ENCODE data around the gene CTBP1. TPM values are rescaled to one million over a fixed set of nuclear protein-coding genes. Genes with fewer than 3 reads are reported as not detected.

CTBP1 gene
- total and polyA plus RNA-seq, 9 of the 15 experiments (the other 6 are each of a cell fraction or from before 2014, with no cell fraction given) = 14.5 to 162 (median 68.2) TPM

DNA sequence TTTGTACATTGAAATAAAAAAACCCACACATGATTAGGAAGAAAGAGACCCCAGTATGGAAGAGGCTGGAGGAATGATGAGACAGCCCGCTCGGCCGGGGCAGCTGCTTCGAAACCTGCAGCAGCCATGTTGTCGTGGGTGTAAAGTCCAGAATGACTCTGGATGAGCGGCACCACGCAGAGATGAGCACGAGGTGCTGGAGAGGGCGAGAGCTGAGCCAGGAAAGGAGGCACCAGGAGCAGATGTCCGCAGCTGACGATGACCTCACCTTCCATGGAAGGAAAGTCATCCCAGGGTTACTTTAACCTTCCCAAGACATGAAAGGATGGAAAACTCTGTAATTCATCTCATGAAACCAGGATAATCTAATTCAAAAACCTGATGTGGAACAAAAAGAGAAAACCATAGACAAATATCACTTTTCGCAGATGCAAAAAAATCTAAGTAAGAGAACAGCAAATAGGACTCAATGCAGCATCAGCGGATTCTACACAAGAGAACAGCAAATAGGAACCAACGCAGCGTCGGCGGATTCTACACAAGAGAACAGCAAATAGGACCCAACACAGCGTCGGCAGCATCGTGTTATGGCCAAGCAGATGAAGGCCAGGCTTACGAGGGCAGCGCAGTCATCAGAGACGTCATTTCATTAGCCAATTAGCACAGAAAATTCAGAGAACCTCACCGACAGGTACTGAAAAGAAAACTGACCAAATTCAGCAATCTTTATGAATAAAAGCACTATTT, 50.7 kb downstream of the CTBP1 start:
- FAIRE-seq = peak; percentile 23
- 53% methylated on average over 24 of the region's 24 CpGs for WGBS (ENCODE audit: insufficient coverage, low coverage, missing lambda C conversion rate)
- no peaks in the 10 kb centered on the region; the same call in 2 of the 3 replicates for H3K79me2 ChIP-seq (ENCODE audit: control insufficient read depth, insufficient read depth, low read length)
- no peak overlapping the region for H3K4me2 ChIP-seq (ENCODE audit: insufficient read depth, low read length)
- peaks cover 2 to 11% of the 10 kb centered on the region in 2 experiments; a peak in 2 of 5 replicates for H3K27me3 ChIP-seq (ENCODE audit: control insufficient read depth in 2 of 2, insufficient read depth in 2 of 2, low read length in 2 of 2)
- H2AFZ ChIP-seq (ENCODE audit: low read depth, low read length) = no peak overlapping the region
- DNase-seq (ENCODE audit: extremely low read depth in 1 of 4, low spot score in 3 of 4) = no peak
- no peaks in the 10 kb centered on the region for H4K20me1 ChIP-seq (replicated peaks; ENCODE audit: control insufficient read depth, insufficient read depth, low read length)
- ChIA-PET POLR2A (interaction anchor here (1.2 kb wide), 1 partner anchor 157 kb away, joined by 4 read pairs; no protein-coding TSS in a partner anchor), CTCF (ENCODE audit: low intra/inter-chr PET ratio) (no interaction called here)
- no peak overlapping the region for H3K9ac ChIP-seq (ENCODE audit: insufficient read depth in 1 of 2, low read depth in 2 of 2, low read length in 2 of 2)
- H3K9me3 ChIP-seq (replicated peaks; ENCODE audit: control insufficient read depth, insufficient read depth, low read depth, low read length) = no peaks in the 10 kb centered on the region
- intact Hi-C loops (cut with micrococcal nuclease) (no loop called here), in situ Hi-C loops (cut with MboI) (no loop called here)
- BruUV-seq (replicated peaks) = no TSS peak
- H3K27ac ChIP-seq (ENCODE audit: extremely low read depth, low read depth, low read length) = no peak overlapping the region
- H3K9me1 ChIP-seq (ENCODE audit: control insufficient read depth, insufficient read depth, low read length) = no peaks in the 10 kb centered on the region
- no peak overlapping the region for H3K4me3 ChIP-seq
- H3K4me1 ChIP-seq (replicated peaks in 1 of 2; ENCODE audit: control insufficient read depth in 2 of 2, insufficient read depth in 2 of 2, low read length in 2 of 2) = peaks cover 20 to 62% of the 10 kb centered on the region in 2 experiments
- ATAC-seq = no peak
- no peaks in the 10 kb centered on the region for H3K36me3 ChIP-seq (ENCODE audit: control insufficient read depth, insufficient read depth, low read length)
- TF ChIP-seq L3MBTL2 (IDR thresholded peaks at IDR 0.05) (0 out of 2 replicates have a peak, but pooled peaks have one; percentile 25), ZNF316 (IDR thresholded peaks at IDR 0.05) (peak; percentile 25; the same call in 1 of the 2 replicates), MAFG (tag; conservative IDR thresholded peaks at IDR 0.05) (no peak), MCM5 (IDR thresholded peaks at IDR 0.05; ENCODE audit: low read depth) (no peak), YY1 (IDR thresholded peaks at IDR 0.05; ENCODE audit: borderline replicate concordance in 1 of 3, control insufficient read depth in 1 of 3, extremely low read depth in 1 of 3, insufficient read depth in 3 of 3, insufficient read length in 1 of 3, insufficient replicate concordance in 2 of 3, low read depth in 1 of 3, low read length in 2 of 3) (peak in 1 of 3 experiments; percentile 11), SMARCE1 (IDR thresholded peaks at IDR 0.05) (no peak)
- TF ChIP-seq, protein P1, sequence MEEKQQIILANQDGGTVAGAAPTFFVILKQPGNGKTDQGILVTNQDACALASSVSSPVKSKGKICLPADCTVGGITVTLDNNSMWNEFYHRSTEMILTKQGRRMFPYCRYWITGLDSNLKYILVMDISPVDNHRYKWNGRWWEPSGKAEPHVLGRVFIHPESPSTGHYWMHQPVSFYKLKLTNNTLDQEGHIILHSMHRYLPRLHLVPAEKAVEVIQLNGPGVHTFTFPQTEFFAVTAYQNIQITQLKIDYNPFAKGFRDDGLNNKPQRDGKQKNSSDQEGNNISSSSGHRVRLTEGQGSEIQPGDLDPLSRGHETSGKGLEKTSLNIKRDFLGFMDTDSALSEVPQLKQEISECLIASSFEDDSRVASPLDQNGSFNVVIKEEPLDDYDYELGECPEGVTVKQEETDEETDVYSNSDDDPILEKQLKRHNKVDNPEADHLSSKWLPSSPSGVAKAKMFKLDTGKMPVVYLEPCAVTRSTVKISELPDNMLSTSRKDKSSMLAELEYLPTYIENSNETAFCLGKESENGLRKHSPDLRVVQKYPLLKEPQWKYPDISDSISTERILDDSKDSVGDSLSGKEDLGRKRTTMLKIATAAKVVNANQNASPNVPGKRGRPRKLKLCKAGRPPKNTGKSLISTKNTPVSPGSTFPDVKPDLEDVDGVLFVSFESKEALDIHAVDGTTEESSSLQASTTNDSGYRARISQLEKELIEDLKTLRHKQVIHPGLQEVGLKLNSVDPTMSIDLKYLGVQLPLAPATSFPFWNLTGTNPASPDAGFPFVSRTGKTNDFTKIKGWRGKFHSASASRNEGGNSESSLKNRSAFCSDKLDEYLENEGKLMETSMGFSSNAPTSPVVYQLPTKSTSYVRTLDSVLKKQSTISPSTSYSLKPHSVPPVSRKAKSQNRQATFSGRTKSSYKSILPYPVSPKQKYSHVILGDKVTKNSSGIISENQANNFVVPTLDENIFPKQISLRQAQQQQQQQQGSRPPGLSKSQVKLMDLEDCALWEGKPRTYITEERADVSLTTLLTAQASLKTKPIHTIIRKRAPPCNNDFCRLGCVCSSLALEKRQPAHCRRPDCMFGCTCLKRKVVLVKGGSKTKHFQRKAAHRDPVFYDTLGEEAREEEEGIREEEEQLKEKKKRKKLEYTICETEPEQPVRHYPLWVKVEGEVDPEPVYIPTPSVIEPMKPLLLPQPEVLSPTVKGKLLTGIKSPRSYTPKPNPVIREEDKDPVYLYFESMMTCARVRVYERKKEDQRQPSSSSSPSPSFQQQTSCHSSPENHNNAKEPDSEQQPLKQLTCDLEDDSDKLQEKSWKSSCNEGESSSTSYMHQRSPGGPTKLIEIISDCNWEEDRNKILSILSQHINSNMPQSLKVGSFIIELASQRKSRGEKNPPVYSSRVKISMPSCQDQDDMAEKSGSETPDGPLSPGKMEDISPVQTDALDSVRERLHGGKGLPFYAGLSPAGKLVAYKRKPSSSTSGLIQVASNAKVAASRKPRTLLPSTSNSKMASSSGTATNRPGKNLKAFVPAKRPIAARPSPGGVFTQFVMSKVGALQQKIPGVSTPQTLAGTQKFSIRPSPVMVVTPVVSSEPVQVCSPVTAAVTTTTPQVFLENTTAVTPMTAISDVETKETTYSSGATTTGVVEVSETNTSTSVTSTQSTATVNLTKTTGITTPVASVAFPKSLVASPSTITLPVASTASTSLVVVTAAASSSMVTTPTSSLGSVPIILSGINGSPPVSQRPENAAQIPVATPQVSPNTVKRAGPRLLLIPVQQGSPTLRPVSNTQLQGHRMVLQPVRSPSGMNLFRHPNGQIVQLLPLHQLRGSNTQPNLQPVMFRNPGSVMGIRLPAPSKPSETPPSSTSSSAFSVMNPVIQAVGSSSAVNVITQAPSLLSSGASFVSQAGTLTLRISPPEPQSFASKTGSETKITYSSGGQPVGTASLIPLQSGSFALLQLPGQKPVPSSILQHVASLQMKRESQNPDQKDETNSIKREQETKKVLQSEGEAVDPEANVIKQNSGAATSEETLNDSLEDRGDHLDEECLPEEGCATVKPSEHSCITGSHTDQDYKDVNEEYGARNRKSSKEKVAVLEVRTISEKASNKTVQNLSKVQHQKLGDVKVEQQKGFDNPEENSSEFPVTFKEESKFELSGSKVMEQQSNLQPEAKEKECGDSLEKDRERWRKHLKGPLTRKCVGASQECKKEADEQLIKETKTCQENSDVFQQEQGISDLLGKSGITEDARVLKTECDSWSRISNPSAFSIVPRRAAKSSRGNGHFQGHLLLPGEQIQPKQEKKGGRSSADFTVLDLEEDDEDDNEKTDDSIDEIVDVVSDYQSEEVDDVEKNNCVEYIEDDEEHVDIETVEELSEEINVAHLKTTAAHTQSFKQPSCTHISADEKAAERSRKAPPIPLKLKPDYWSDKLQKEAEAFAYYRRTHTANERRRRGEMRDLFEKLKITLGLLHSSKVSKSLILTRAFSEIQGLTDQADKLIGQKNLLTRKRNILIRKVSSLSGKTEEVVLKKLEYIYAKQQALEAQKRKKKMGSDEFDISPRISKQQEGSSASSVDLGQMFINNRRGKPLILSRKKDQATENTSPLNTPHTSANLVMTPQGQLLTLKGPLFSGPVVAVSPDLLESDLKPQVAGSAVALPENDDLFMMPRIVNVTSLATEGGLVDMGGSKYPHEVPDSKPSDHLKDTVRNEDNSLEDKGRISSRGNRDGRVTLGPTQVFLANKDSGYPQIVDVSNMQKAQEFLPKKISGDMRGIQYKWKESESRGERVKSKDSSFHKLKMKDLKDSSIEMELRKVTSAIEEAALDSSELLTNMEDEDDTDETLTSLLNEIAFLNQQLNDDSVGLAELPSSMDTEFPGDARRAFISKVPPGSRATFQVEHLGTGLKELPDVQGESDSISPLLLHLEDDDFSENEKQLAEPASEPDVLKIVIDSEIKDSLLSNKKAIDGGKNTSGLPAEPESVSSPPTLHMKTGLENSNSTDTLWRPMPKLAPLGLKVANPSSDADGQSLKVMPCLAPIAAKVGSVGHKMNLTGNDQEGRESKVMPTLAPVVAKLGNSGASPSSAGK (IDR thresholded peaks at IDR 0.05) = peak; percentile 41; the same call in 1 of the 2 replicates
- TF ChIP-seq, protein P2, sequence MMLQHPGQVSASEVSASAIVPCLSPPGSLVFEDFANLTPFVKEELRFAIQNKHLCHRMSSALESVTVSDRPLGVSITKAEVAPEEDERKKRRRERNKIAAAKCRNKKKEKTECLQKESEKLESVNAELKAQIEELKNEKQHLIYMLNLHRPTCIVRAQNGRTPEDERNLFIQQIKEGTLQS (IDR thresholded peaks at IDR 0.05) = peak; percentile 32; the same call in 1 of the 2 replicates
- TF ChIP-seq, protein P2 (CRISPR knock-in tag; conservative IDR thresholded peaks at IDR 0.05) = no peak

Data from K562 (cell line).